Measurements from ENCODE around the gene AP2A1.

The AP2A1 gene

GRCh38 chr19:49808711-49809159 lies 41.9 kb downstream of the AP2A1 start:
- DNase-seq (ENCODE audit: low spot score): peak; percentile 91

GRCh38 chr19:49809160-49809940 lies 42.5 kb downstream of the AP2A1 start:
- in situ Hi-C loops (cut with MboI; ENCODE audit: low sequenced_read_pairs, unreplicated experiment): no loop called here
- peak; percentile 15 for TF ChIP-seq CTCF (IDR thresholded peaks at IDR 0.05; ENCODE audit: borderline replicate concordance, control extremely low read depth, extremely low read depth, insufficient read depth, missing control alignments)
- no peak for DNase-seq (ENCODE audit: low spot score)

More at GRCh38 chr19:49808711-49809159, 41.9 kb downstream of the AP2A1 start:
- no peak for TF ChIP-seq CTCF (IDR thresholded peaks at IDR 0.05; ENCODE audit: borderline replicate concordance, control extremely low read depth, extremely low read depth, insufficient read depth, missing control alignments)
- in situ Hi-C loops (cut with MboI; ENCODE audit: low sequenced_read_pairs, unreplicated experiment): no loop called here

- no peak for DNase-seq (ENCODE audit: low spot score)
- in situ Hi-C loops (cut with MboI; ENCODE audit: low sequenced_read_pairs, unreplicated experiment): no loop called here
- TF ChIP-seq CTCF (IDR thresholded peaks at IDR 0.05; ENCODE audit: borderline replicate concordance, control extremely low read depth, extremely low read depth, insufficient read depth, missing control alignments): no peak
These were observed 43.2 kb downstream of the AP2A1 start for GRCh38 chr19:49809941-49810389.

GRCh38 chr19:49811328-49811727 lies 44.5 kb downstream of the AP2A1 start:
- DNase-seq (ENCODE audit: low spot score): no peak
- no peak for TF ChIP-seq CTCF (IDR thresholded peaks at IDR 0.05; ENCODE audit: borderline replicate concordance, control extremely low read depth, extremely low read depth, insufficient read depth, missing control alignments)
- in situ Hi-C loops (cut with MboI; ENCODE audit: low sequenced_read_pairs, unreplicated experiment): no loop called here

- in situ Hi-C loops (cut with MboI; ENCODE audit: low sequenced_read_pairs, unreplicated experiment): no loop called here
- DNase-seq (ENCODE audit: low spot score): no peak
- no peak for TF ChIP-seq CTCF (IDR thresholded peaks at IDR 0.05; ENCODE audit: borderline replicate concordance, control extremely low read depth, extremely low read depth, insufficient read depth, missing control alignments)
These were observed 45.7 kb downstream of the AP2A1 start for GRCh38 chr19:49812452-49812996.

- DNase-seq (ENCODE audit: low spot score): peak; percentile 94
- in situ Hi-C loops (cut with MboI; ENCODE audit: low sequenced_read_pairs, unreplicated experiment): no loop called here
- TF ChIP-seq CTCF (IDR thresholded peaks at IDR 0.05; ENCODE audit: borderline replicate concordance, control extremely low read depth, extremely low read depth, insufficient read depth, missing control alignments): no peak
These were observed 46.4 kb downstream of the AP2A1 start, which contains the start of gene FUZ for GRCh38 chr19:49812997-49813861. TSS of gene FUZ (minus strand) at chr19:49813292. CDS start at chr19:49813106, 186 bp downstream.
